ENCODE measurements around the gene KMT2B.
A peak's percentile ranks its signal among the peaks of the same experiment; 100 is the strongest.
"Not testable (repeated sequence)": the region's sequence is repeated elsewhere in the genome, so short reads cannot be mapped to it uniquely, and the experiment has no call there.

KMT2B gene, protein sequence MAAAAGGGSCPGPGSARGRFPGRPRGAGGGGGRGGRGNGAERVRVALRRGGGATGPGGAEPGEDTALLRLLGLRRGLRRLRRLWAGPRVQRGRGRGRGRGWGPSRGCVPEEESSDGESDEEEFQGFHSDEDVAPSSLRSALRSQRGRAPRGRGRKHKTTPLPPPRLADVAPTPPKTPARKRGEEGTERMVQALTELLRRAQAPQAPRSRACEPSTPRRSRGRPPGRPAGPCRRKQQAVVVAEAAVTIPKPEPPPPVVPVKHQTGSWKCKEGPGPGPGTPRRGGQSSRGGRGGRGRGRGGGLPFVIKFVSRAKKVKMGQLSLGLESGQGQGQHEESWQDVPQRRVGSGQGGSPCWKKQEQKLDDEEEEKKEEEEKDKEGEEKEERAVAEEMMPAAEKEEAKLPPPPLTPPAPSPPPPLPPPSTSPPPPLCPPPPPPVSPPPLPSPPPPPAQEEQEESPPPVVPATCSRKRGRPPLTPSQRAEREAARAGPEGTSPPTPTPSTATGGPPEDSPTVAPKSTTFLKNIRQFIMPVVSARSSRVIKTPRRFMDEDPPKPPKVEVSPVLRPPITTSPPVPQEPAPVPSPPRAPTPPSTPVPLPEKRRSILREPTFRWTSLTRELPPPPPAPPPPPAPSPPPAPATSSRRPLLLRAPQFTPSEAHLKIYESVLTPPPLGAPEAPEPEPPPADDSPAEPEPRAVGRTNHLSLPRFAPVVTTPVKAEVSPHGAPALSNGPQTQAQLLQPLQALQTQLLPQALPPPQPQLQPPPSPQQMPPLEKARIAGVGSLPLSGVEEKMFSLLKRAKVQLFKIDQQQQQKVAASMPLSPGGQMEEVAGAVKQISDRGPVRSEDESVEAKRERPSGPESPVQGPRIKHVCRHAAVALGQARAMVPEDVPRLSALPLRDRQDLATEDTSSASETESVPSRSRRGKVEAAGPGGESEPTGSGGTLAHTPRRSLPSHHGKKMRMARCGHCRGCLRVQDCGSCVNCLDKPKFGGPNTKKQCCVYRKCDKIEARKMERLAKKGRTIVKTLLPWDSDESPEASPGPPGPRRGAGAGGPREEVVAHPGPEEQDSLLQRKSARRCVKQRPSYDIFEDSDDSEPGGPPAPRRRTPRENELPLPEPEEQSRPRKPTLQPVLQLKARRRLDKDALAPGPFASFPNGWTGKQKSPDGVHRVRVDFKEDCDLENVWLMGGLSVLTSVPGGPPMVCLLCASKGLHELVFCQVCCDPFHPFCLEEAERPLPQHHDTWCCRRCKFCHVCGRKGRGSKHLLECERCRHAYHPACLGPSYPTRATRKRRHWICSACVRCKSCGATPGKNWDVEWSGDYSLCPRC (N-terminal part only)

DNA sequence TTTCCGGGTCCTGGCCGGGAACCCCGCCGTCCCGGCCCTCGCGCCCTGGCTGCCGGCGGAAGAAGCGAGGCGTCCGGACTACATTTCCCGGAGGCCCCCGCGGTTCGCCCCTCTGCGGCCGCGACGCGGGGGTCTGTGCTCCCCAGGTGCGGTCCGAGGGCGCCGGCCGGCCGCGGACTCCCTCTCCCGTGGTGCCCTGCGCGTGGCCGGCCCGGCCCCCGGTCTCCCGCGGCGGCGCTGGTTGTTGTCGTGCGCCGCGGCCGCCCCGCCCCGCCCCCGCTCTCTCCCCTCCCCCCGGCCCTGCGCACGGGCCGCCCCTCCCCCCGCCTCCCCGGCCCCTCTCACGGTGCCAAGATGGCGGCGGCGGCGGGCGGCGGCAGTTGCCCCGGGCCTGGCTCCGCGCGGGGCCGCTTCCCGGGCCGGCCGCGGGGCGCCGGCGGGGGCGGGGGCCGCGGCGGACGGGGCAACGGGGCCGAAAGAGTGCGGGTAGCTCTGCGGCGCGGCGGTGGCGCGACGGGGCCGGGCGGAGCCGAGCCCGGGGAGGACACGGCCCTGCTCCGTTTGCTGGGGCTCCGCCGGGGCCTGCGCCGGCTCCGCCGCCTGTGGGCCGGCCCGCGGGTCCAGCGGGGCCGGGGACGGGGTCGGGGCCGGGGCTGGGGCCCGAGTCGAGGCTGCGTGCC is at the start of gene KMT2B:
KMT2B (plus strand) TSS at position 339 of the 680 bp plus-strand sequence; CDS start at position 355, 16 bp downstream.
- no peak for DNase-seq

DNA sequence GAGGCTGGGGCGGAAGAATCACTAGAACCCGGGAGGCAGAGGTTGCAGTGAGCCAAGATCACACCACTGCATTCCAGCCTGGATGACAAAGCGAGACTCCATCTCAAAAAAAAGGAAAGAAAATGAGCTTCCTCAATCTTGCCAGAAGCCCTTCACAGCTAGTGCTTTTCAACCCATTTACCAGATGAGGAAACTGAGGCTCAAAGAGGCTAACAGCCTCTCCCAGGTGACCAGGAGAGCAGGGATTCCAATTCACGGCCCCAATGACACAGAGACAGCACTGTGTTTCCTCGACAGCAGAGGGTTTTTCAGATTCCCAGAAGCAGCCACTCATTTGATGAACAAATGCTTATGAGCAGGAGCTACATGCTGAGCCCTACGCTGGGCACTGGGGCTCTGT is 48.2 kb upstream of the KMT2B start:
- DNase-seq: no peak

GRCh38 chr19:35669974-35670373 is 47.8 kb upstream of the KMT2B start:
- no peak for DNase-seq

- no peak for DNase-seq
These were observed 47.1 kb upstream of the KMT2B start for GRCh38 chr19:35670686-35671085.

DNA sequence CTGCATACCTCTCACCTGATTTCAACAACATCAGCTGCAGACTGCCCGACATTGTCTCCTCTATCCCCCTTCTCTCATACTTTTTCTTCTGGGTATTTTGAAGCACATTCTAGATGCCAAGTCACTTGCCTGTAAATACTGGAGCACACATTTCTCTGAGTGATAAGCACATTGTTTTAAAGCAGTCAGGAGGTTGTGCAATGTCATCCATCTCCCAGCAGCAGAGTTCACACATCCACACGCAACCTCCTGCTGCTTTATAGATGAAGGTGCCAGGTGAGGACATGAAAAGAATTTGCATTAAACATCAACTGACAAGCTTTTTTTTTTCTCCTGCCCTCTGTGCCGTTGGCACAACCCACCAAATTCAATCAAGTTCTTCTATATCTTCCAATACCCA is 46.0 kb upstream of the KMT2B start:
- no peak for DNase-seq

GRCh38 chr19:35673121-35673804 is 44.5 kb upstream of the KMT2B start:
- DNase-seq: peak; percentile 48

DNA sequence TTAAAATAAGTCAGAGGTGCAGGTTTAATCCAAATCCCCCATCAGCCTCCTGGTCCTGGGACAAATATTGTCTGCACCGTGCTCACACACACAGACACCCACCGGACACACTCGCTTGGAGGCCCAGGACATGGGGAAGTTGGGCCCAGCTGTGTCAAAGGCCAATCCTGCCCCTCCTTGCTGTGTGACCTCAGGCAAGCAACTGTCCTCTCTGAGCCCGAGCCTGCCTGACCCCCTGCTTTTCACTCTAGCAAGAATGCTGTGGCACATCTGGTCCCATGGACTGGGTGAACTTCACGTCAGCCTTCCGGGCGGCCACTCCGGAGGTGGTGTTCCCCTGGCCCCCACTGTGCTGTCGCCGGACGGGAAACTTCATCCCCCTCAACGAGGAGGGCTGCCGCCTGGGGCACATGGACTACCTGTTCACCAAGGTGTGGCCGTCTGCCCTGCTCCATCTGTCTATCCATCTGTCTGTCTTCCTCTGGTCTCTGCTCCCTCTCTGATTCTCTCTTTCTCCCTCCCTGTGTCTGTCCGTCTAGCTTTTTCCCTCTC is 42.1 kb upstream of the KMT2B start:
- no peak for DNase-seq

DNA sequence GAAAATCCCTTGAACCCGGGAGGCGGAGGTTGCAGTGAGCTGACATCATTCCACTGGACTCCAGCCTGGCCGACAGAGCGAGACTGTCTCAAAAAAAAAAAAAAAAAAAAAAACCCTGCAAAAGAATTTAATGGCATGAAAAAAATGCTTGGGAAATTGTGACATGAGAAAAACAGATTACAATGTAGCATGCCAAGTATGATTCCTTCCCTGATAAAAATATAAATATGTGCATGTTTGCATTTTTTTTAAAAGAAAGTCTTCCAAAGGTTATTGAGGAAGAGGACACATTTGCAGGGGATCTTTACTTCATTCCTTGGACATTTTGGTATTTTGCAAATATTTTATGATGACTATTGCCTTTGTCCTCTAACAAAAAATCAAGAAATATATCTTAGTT is 28.0 kb upstream of the KMT2B start:
- DNase-seq: no peak

GRCh38 chr19:35691106-35691505 is 26.7 kb upstream of the KMT2B start:
- DNase-seq: not testable (repeated sequence)

GRCh38 chr19:35692010-35692409 is 25.8 kb upstream of the KMT2B start:
- DNase-seq: no peak

DNA sequence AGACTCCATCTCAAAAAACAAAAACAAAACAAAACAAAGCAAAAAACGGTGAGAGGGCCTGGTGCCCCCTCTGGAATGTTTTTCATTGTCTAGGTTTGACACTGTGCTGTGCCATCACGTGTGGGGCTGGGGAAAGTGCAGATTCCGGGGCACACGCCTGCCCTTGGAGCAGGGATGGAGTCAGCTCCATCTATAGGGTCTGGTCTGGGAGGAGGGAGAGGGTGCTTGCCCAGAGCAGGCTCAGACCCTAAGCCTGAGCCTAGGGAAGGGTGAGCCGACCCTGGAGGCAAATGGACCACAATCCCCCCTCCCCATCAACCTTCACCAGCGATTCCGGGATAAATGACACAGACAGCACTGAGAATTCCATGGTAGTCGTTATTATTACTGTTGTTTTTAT is 24.4 kb upstream of the KMT2B start:
- no peak for DNase-seq

DNA sequence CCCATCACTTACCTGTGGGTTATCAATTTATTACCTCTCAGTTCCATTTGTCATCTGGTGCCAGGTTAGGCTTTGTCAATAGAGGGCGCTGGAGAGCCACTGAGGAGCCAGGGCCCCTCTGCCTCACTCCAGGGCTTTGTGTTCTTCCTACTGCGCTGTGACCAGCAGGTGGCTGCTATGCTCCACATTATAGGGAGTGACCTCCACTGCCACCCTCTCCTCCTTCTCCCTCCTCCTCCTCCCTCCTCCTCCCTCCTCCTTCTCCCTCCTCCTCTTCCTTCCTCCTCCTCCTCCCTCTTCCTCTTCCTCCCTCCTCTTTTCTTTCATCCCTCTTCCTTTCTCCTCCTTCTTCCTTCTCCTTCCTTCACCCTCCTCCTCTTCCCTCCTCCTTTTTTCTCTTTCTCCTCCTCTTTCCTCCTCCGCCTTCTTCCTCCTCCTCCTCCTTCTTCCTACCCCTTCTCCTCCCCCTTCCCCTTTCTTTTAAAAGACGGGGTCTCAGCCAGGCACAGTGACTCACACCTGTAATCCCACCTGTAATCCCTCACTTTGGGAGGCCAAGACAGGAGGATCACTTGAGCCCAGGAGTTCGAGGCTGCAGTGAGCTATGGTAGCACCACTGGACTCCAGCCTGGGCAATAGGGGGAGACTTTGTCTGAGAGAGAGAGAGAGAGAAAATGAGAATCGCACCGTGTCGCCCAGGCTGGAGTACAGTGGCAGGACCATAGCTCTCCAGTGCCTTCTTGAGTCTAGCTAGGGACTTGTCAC is 23.8 kb upstream of the KMT2B start:
- DNase-seq: peak; percentile 93

DNA sequence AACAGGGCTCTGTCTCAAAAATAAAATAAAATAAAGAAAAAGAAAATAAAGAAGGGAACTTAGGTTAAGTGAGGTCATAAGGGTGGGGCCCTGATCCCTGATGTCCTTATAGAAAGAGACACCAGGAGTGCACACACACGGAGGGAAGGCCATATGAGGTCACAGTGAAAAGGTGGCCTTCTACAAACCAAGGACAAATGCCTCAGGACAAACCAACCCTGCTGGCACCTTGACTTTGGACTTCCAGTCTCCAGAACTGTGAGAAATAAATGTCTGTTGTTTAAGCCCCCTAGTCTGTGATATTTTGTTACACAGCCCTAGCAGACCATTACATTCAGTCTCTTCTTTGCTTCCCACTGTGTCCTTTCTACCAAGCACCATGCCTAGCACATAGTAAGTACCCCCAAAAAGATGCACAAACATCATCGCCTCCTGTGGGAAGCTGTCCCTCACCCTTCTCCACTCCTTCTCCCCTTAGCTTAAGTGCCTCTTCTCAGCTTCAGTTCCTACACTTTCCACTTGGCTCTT is 21.8 kb upstream of the KMT2B start:
- no peak for DNase-seq

- DNase-seq: no peak
These were observed 21.0 kb upstream of the KMT2B start for GRCh38 chr19:35696835-35697234.

DNA sequence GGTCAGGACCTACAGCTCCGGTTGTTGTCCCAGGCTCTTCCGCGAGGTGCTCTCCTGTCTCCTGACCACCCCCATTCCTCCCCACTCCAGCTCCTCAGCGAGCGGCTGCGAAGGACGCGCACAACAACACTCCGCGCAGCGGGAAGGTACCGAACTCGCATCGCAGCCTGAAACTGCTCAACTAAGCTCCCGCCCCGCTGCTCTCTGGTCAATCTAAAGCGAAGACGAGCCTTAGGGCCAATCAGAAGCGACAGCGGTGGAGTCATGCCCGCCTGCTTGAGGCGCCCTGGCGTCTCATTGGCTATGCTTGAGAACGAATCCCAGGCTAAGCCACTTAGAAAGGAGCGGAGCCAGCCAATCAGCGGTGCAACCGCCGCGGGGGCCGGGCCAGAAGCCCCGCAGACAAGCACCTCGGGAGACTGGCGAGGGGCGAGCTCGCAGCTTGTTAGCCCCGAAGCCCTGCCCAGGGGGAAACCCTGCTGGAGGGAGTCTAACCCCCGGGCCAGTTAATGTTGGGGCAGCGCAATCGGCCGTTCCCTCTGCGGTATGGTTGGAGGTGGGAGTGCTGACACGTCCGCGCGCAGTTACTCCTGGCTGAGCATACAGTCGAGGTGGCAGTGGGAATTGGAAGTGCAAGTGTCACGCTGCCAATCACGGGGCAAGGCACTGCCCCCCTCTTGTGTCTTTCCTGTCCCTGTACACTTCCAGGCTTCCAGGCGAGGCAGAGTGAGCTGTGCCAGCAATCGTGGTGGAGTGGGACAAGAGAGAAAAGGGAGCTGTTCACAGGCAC is 15.4 kb upstream of the KMT2B start:
- peak; percentile 92 for DNase-seq

- DNase-seq: no peak
These were observed 14.5 kb upstream of the KMT2B start for GRCh38 chr19:35703343-35703742.

GRCh38 chr19:35704218-35704617 is 13.6 kb upstream of the KMT2B start, which contains the start of gene ZBTB32:
TSS of gene ZBTB32 (plus strand) at chr19:35704558. CDS start at chr19:35714627, 10,069 bp downstream.
- no peak for DNase-seq

DNA sequence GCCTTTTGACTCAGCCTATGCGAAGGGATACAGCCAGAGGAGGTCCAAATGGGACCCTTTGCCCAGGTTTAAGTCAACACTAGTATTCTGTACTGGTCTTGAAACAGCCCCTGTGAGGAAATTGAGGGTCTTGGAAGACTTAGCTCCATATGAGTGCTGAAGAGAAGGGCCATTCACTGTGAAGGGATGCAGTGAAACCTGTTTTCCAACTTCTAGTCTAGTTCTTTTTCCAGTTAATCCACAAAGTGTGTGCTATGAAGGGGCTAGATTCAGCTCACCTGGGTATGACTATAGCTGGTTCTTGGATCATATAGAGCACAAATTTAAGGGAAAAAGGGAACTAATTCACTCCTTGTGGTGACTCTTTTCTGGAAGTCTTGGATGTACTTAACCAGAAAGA is 9.4 kb upstream of the KMT2B start:
- no peak for DNase-seq

Measured in CD4-positive, alpha-beta T cell treated with Interleukin-17A for 4 hours (primary cell).